ENCODE data around the gene RFTN1.

DNA sequence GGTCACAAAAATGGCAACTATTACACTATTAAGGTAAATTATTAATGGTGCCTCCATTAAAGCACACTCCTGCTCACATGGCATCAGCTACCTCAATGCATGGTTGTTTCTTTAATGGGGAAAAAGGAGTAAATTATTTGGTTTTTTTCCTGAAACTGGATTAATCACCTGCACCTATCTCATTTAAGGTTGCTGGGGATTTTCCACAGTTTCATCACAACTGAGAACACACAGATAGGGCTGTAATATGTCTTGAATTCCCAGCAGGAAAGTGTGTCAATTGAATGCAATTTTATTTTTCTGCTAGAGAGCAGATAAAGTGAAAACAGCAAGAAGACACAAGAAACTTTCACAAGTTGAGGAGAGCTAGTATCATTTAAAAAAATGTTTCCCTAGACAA is 36.4 kb downstream of the RFTN1 start:
- no peak for TF ChIP-seq POLR2A (IDR thresholded peaks at IDR 0.05)
- TF ChIP-seq, protein P1, sequence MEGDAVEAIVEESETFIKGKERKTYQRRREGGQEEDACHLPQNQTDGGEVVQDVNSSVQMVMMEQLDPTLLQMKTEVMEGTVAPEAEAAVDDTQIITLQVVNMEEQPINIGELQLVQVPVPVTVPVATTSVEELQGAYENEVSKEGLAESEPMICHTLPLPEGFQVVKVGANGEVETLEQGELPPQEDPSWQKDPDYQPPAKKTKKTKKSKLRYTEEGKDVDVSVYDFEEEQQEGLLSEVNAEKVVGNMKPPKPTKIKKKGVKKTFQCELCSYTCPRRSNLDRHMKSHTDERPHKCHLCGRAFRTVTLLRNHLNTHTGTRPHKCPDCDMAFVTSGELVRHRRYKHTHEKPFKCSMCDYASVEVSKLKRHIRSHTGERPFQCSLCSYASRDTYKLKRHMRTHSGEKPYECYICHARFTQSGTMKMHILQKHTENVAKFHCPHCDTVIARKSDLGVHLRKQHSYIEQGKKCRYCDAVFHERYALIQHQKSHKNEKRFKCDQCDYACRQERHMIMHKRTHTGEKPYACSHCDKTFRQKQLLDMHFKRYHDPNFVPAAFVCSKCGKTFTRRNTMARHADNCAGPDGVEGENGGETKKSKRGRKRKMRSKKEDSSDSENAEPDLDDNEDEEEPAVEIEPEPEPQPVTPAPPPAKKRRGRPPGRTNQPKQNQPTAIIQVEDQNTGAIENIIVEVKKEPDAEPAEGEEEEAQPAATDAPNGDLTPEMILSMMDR (IDR thresholded peaks at IDR 0.05) = no peak

Measured in testis (tissue), 2 donors.